DOHH2 (cell line): ENCODE measurements around the gene VKORC1.

Experiments used
- H3F3A ChIP-seq: fragments of 200-600 bp; sonication (generic), shearing (Covaris generic); 2 replicates; pipeline ENCODE4 v1.6.0; 2016; ENCODE audit warnings: antibody characterized with exemption, mild to moderate bottlenecking; ENCODE audit not compliant: control insufficient read depth, insufficient read depth
- H3K27ac ChIP-seq: fragments of 200-600 bp; sonication (generic); 2 replicates; pipeline ENCODE4 v1.5.1; 2014; ENCODE audit warnings: low read depth, mild to moderate bottlenecking, low read length, moderate library complexity
- H3K27me3 ChIP-seq: fragments of 200-600 bp; sonication (generic); 2 replicates; pipeline ENCODE4 v1.6.1; 2014; ENCODE audit warnings: mild to moderate bottlenecking, low read length, mixed read lengths; ENCODE audit not compliant: control insufficient read depth
- H3K36me3 ChIP-seq: fragments of 200-600 bp; sonication (generic); 2 replicates; pipeline ENCODE4 v1.6.1; 2014; ENCODE audit warnings: mild to moderate bottlenecking, low read length, moderate library complexity, mixed read lengths; ENCODE audit not compliant: control insufficient read depth
- H3K4me1 ChIP-seq: fragments of 200-600 bp; sonication (generic); 2 replicates; pipeline ENCODE4 v1.6.1; 2014; ENCODE audit warnings: mild to moderate bottlenecking, low read length, mixed read lengths; ENCODE audit not compliant: control insufficient read depth
- H3K4me2 ChIP-seq: fragments of 200-600 bp; sonication (generic); 2 replicates; pipeline ENCODE4 v1.6.0; 2014; ENCODE audit warnings: mild to moderate bottlenecking, low read length, moderate library complexity
- H3K4me3 ChIP-seq: fragments of 200-600 bp; sonication (generic); 2 replicates; pipeline ENCODE4 v1.5.1; 2014; ENCODE audit warnings: mild to moderate bottlenecking, low read length, mixed read lengths
- H3K79me2 ChIP-seq: fragments of 200-600 bp; sonication (generic); 2 replicates; pipeline ENCODE4 v1.6.1; 2014; ENCODE audit warnings: mild to moderate bottlenecking, low read length, mixed read lengths; ENCODE audit not compliant: control insufficient read depth
- H3K9me2 ChIP-seq: fragments of 200-600 bp; sonication (generic); replicated peaks from 2 replicates; pipeline ENCODE4 v1.6.1; 2014; ENCODE audit warnings: mild to moderate bottlenecking, low read length, mixed read lengths; ENCODE audit not compliant: control insufficient read depth
- H3K9me3 ChIP-seq: fragments of 200-600 bp; sonication (generic); 2 replicates; pipeline ENCODE4 v1.6.1; 2014; ENCODE audit warnings: antibody characterized with exemption, low read length, mixed read lengths; ENCODE audit not compliant: control insufficient read depth, insufficient read depth
- H4K20me1 ChIP-seq: fragments of 200-600 bp; sonication (generic); 2 replicates; pipeline ENCODE4 v1.6.0; 2014; ENCODE audit warnings: low read depth, mild to moderate bottlenecking, antibody characterized with exemption, low read length, moderate library complexity; ENCODE audit not compliant: control insufficient read depth, insufficient read depth
- CTCF ChIP-seq: fragments of 200-600 bp; sonication (generic); IDR thresholded peaks from one replicate; pipeline ENCODE4 v1.5.1; 2014; ENCODE audit warnings: antibody characterized with exemption, mild to moderate bottlenecking, low read depth, low read length; ENCODE audit not compliant: poor library complexity, severe bottlenecking
- EZH2phosphoT487 ChIP-seq: fragments of 200-600 bp; sonication (generic); IDR thresholded peaks from 2 replicates; pipeline ENCODE4 v1.6.1; 2017; ENCODE audit warnings: borderline replicate concordance, mild to moderate bottlenecking, antibody characterized with exemption, low read length, moderate library complexity, mixed read lengths

VKORC1 gene

GRCh38 chr16:31094424-31095120, at the start of gene VKORC1:
Gene VKORC1, minus strand, starts transcription at chr16:31094797. Its CDS starts 68 bp downstream, at chr16:31094729.
- Histone ChIP-seq H3K4me3 (peak within 1 kb of the TSS; percentile 88), H3K79me2 (peaks cover 30% of the 10 kb centered on the region), H3F3A (no peaks in the 10 kb centered on the region), H3K9me2 (no peaks in the 10 kb centered on the region), H4K20me1 (no peaks in the 10 kb centered on the region), H3K9me3 (no peaks in the 10 kb centered on the region), H3K4me2 (peak within 1 kb of the TSS; percentile 91), H3K4me1 (peaks cover 16% of the 10 kb centered on the region), H3K27me3 (no peaks in the 10 kb centered on the region), H3K36me3 (peaks cover 13% of the 10 kb centered on the region), H3K27ac (peak within 1 kb of the TSS; percentile 70)
- no peak for TF ChIP-seq EZH2phosphoT487
- peak; percentile 9 for TF ChIP-seq CTCF

- Histone ChIP-seq H3K4me1 (peaks cover 15% of the 10 kb centered on the region), H3K9me3 (no peaks in the 10 kb centered on the region), H3K79me2 (no peaks in the 10 kb centered on the region), H3K36me3 (no peaks in the 10 kb centered on the region), H3F3A (no peaks in the 10 kb centered on the region), H3K4me2 (no peak overlapping the region), H3K27ac (no peak overlapping the region), H3K27me3 (no peaks in the 10 kb centered on the region), H3K4me3 (no peak overlapping the region), H4K20me1 (no peaks in the 10 kb centered on the region), H3K9me2 (no peaks in the 10 kb centered on the region)
- TF ChIP-seq EZH2phosphoT487 (no peak), CTCF (no peak)
Measured at GRCh38 chr16:31143694-31144148, 49.1 kb upstream of the VKORC1 start.

DNA sequence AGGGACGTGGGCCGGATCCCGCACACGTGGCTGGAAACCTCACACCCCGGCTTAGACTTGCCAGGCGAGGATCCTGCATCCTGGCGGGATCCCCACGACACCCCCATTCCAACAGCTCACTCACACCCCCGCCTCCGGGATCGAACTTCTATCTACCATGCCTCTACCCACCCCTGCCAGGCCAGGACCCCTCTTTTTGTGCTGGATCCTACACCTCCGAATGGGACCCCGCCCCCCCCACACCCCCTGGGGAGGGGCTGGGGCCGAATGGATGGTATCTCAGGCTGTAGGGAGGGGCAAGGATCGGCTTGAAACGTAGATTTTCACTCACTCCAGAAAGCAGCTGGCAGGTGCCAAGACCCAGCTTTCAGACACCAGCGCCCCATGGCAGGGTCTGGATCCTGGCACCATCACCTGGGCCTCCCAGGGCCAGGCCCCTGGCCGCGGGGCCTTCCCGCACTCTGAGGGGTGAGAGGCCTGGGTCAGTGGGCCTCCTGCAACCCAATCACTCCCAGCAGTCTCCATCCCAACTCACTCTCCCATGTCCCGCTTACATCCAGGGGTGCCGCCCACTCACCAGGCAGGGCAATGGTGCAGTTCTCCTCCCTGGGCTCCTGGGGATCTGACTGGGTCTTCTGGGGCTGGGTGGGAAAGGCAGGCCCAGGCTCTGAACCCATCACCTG, 48.6 kb upstream of the VKORC1 start:
- H4K20me1 ChIP-seq, result no peaks in the 10 kb centered on the region
- no peaks in the 10 kb centered on the region for H3K9me2 ChIP-seq
- H3K36me3 ChIP-seq, result no peaks in the 10 kb centered on the region
- no peaks in the 10 kb centered on the region for H3K79me2 ChIP-seq
- H3K27ac ChIP-seq, result no peak overlapping the region
- no peaks in the 10 kb centered on the region for H3K27me3 ChIP-seq
- H3K9me3 ChIP-seq, result no peaks in the 10 kb centered on the region
- peaks cover 15% of the 10 kb centered on the region for H3K4me1 ChIP-seq
- H3K4me3 ChIP-seq, result peak overlapping the region; percentile 72
- H3F3A ChIP-seq, result no peaks in the 10 kb centered on the region
- H3K4me2 ChIP-seq, result peak overlapping the region; percentile 85
- no peak for TF ChIP-seq EZH2phosphoT487
- TF ChIP-seq CTCF, result no peak
